ENCODE data around the gene CD207. TPM values are rescaled to one million over a fixed set of nuclear protein-coding genes. Genes with fewer than 3 reads are reported as not detected.

The CD207 gene
- total and polyA plus RNA-seq, 2 of the 8 experiments (the other 6 are each of a cell fraction or from before 2014, with no cell fraction given) = not detected

GRCh38 chr2:70871398-70872211, 36.0 kb upstream of the CD207 start (continued):
- TF ChIP-seq TEAD4 (IDR thresholded peaks at IDR 0.05; ENCODE audit: low read depth, low read length) (0 out of 2 replicates have a peak, but pooled peaks have one; percentile 27), CEBPB (IDR thresholded peaks at IDR 0.05; ENCODE audit: low read depth, low read length) (peak; percentile 81; the same call in 1 of the 2 replicates), TAF7 (optimal IDR thresholded peaks at IDR 0.05; ENCODE audit: borderline replicate concordance, low read depth, low read length) (no peak), JUN (IDR thresholded peaks at IDR 0.05; ENCODE audit: low read depth, low read length) (no peak), MAX (IDR thresholded peaks at IDR 0.05) (peak; percentile 37), ATF2 (IDR thresholded peaks at IDR 0.05; ENCODE audit: low read length) (no peak), POLR2AphosphoS5 (IDR thresholded peaks at IDR 0.05; ENCODE audit: low read depth, low read length) (no peak), CHD1 (IDR thresholded peaks at IDR 0.05; ENCODE audit: low read depth, low read length) (no peak), TBP (IDR thresholded peaks at IDR 0.05; ENCODE audit: low read depth, low read length) (no peak), SIN3A (conservative IDR thresholded peaks at IDR 0.05 in 1 of 2, IDR thresholded peaks at IDR 0.05 in 1 of 2; ENCODE audit: low read depth in 1 of 2, low read length in 2 of 2) (0 out of 4 replicates have a peak, but pooled peaks of 1 of the 2 experiments have one; percentile 33), MAFK (IDR thresholded peaks at IDR 0.05; ENCODE audit: low read depth, low read length) (no peak), POLR2A (IDR thresholded peaks at IDR 0.05; ENCODE audit: control extremely low read depth in 1 of 2, low read depth in 2 of 2, low read length in 2 of 2) (no peak), POU5F1 (IDR thresholded peaks at IDR 0.05; ENCODE audit: low read depth, low read length) (no peak), CREB1 (IDR thresholded peaks at IDR 0.05) (peak; percentile 44; the same call in 1 of the 2 replicates), RBBP5 (IDR thresholded peaks at IDR 0.05; ENCODE audit: borderline replicate concordance, low read depth, low read length) (no peak), NRF1 (IDR thresholded peaks at IDR 0.05; ENCODE audit: low read depth, low read length) (no peak), KDM4A (IDR thresholded peaks at IDR 0.05; ENCODE audit: low read depth, low read length, severe bottlenecking) (no peak), EP300 (IDR thresholded peaks at IDR 0.05; ENCODE audit: borderline replicate concordance in 1 of 2, low read depth in 2 of 2, low read length in 2 of 2) (no peak), NANOG (IDR thresholded peaks at IDR 0.05; ENCODE audit: insufficient read depth, low read depth, low read length, poor library complexity, severe bottlenecking) (no peak), FOSL1 (IDR thresholded peaks at IDR 0.05; ENCODE audit: insufficient read depth, low read depth, low read length) (no peak), ZNF274 (IDR thresholded peaks at IDR 0.05; ENCODE audit: borderline replicate concordance, extremely low read depth, low read length) (no peak), SP4 (IDR thresholded peaks at IDR 0.05; ENCODE audit: low read length) (no peak; the same call in 1 of the 2 replicates), PHF8 (conservative IDR thresholded peaks at IDR 0.05; ENCODE audit: low read depth, low read length) (no peak)

Data from H1 (cell line).